Erythroblast (primary cell): ENCODE measurements around the gene MLST8.

Experiments
- GATA1 ChIP-seq: IDR thresholded peaks from 2 replicates; pipeline ENCODE4 v1.6.1; 2011; ENCODE audit warnings: low read depth, mild to moderate bottlenecking, control low read depth, low read length, moderate library complexity
- POLR2A ChIP-seq: IDR thresholded peaks from 2 replicates; pipeline ENCODE4 v1.6.1; 2011; ENCODE audit warnings: mild to moderate bottlenecking, low read length

DNA sequence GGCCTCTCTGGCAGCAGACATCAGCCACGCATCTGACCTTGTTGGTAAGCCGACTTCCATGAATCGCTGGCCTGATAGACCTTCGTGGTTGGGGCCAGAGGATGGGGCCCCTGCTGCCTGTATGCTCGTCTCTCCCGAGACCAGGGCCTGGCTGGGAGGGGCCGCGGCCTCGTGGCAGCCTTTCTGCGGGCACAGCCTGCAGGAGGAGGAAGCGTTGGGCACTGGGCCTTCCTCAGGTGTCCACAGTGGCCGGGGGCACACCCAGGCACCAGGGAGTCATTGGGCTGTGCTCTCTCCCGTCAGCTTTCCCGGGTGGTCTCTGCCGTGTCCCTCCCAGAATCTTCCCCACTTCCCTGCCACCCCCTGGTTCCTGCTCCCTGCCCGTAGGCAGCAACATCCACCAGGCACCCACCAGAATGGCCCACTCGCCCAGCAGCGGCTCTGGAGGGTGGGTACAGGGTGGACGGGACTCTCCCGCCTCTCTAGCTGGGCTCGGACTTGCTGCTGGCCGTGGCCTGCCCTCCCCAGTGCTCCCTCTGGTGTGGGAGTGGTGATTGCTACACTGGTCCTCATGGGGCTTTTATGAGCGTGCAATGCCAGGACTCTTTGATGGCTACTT, 24.5 kb downstream of the MLST8 start:
- no peak for TF ChIP-seq POLR2A
- TF ChIP-seq GATA1 = no peak
